ENCODE measurements around the gene FLT3LG. TPM values are rescaled to one million over a fixed set of nuclear protein-coding genes. Genes with fewer than 3 reads are reported as not detected.

Gene FLT3LG
- total RNA-seq, 1 donor = 5.4 TPM

DNA sequence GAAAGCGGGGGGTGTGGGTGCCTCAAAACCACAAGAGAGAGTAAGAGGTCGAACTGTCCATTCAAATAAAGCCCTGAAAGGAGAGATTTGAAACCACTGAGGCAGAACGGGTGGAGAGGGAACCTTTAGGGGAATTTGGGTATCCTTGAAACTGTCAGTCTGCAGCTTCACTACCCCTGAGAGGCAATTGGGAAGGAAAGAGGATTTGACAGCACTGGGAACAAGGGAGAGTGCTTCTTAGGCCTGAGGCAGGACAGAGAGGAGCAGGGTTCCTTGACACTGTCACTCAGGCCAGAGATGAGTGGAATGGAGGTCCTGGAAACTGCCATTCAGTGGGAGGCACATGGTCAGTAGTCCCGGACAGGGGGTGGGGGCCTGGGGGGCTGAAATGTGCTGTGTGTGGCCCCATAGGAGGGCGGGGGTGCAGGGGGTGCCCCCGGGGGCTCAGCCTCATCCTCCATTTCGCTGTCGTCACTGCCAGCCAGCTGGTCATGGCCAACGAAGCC lies 43.8 kb upstream of the FLT3LG start:
- DNase-seq (ENCODE audit: low read depth) = no peak
- no peak for TF ChIP-seq CTCF (IDR thresholded peaks at IDR 0.05; ENCODE audit: insufficient read depth, low read length)
- H3K4me3 ChIP-seq (ENCODE audit: low read depth, low read length) = no peak overlapping the region

DNA sequence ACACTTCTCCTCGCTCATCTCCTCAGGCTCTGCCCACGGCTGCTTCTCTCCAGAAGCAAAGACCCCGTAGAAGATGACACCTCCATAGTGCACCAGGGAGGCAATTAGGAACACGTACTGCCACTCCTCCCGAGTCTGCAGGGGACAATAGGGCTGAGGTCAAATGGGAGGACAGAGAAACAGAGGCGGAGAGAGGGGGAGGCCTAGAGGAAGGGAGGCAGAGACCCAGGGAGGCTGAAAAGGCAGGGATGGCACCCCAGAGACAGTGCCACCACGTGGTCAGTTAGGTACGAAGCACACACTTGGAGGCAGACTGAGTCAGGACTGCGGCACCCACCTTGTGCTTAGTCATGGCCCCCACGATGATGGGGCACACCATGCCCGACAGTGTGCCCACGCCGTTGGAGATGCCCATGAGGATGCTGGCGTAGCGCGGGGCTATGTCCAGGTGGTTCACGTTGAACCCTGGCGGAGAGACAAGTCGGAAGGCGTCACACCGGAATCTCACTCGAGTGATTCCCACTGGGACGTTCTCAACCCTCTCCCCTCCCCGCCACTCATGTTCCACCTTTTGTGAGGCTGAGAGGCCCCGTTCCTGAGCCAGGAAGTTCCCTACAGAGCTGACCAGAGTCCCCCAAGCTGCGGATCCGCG lies 43.2 kb upstream of the FLT3LG start:
- no peak for DNase-seq (ENCODE audit: low read depth)
- no peak for TF ChIP-seq CTCF (IDR thresholded peaks at IDR 0.05; ENCODE audit: insufficient read depth, low read length)

GRCh38 chr19:49431330-49431749 lies 42.7 kb upstream of the FLT3LG start:
- no peak for DNase-seq (ENCODE audit: low read depth)
- no peak overlapping the region for H3K4me3 ChIP-seq (ENCODE audit: low read depth, low read length)

More for the DNA sequence above, 43.2 kb upstream of the FLT3LG start:
- no peak overlapping the region for H3K4me3 ChIP-seq (ENCODE audit: low read depth, low read length)

DNA sequence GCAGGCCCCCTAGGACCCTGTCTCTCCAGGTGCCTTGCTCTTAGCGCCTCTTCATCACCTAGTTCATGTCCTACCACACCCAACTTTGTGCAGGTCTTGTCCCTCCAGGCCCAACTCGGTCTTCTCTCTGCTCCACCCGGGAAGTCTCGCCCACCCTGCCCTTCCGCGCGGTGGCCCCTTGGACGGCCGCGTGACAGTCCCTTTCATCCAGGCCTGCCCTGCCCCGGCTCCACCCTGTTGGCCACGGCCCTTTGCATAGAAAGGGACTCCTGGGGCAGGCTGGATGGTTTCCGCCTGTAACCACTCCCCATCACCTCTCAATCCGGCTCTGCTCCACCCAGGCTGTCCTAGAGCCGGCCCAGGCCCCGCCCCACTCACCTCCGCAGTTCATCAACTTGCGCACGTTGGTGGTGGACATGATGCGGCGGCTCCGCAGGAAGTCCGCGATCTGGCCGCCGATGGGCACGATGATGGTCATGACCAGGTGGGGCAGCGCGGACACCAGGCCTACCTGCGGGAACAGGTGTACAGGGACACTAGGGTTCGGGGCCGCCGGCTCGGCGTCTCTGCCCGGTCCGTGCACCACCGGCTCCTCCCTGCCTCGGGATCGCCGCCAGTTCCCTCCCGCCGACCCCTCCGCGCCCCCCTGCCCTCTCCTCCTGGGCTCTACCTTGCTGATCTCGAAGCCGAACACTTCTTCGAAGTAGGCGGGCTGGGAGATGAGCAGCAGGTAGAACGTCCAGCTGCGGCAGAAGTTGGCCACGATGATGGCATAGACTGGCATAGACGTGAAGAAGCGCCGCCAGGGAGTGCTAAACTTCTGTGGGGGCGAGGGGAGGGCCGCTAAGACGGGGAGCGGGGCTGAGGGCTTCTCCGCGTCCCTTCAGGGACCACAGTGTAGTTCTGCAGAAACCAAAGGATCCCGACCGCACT lies 41.6 kb upstream of the FLT3LG start:
- H3K4me3 ChIP-seq (ENCODE audit: low read depth, low read length) = no peak overlapping the region
- DNase-seq (ENCODE audit: low read depth) = no peak
- no peak for TF ChIP-seq CTCF (IDR thresholded peaks at IDR 0.05; ENCODE audit: insufficient read depth, low read length)

More at GRCh38 chr19:49431330-49431749, 42.7 kb upstream of the FLT3LG start:
- TF ChIP-seq CTCF (IDR thresholded peaks at IDR 0.05; ENCODE audit: insufficient read depth, low read length) = no peak

DNA sequence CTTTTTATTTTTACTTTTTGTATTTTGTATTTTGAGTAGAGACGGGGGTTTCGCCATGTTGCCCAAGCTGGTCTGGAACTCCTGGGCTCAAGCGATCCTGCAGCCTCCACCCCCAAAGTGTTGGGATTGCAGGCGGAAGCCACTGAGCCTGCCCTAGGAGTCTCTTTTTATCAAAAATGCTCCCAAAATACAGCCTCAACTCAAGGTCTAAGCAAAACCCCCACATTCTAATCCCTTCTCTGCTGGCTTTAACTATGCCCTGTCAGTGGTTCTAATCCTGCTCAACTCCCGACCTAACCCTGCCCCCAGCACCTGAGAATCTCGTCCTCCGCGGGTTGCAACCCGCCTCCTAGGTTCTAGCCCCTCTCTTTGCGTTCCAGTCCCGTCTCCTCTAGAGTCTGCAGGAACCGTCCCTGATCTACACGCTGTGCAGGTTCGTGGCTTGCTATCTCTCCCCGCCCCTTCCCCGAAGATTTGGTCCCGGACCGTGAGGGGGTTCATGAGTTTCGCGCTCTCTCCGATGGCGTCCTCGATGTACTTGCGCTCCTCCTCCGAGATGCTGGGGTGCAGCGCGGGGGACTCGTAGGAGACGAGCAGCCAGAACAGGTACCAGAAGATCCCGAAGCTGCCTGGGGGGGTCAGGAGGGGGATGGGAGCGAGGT lies 40.6 kb upstream of the FLT3LG start:
- TF ChIP-seq CTCF (IDR thresholded peaks at IDR 0.05; ENCODE audit: insufficient read depth, low read length) = no peak
- no peak for DNase-seq (ENCODE audit: low read depth)
- no peak overlapping the region for H3K4me3 ChIP-seq (ENCODE audit: low read depth, low read length)

- DNase-seq (ENCODE audit: low read depth) = no peak
- H3K4me3 ChIP-seq (ENCODE audit: low read depth, low read length) = no peak overlapping the region
- TF ChIP-seq CTCF (IDR thresholded peaks at IDR 0.05; ENCODE audit: insufficient read depth, low read length) = no peak
Observed at GRCh38 chr19:49434907-49435583, 39.0 kb upstream of the FLT3LG start.

Measured in fibroblast of the aortic adventitia (primary cell).